NCI-H187 (cell line): ENCODE results near the gene MBLAC1.

Experiments
- DNase-seq, 2 experiments: peaks; one replicate each; lab custom pipeline; 2025; lab: John Stamatoyannopoulos, UW

MBLAC1 gene

DNA sequence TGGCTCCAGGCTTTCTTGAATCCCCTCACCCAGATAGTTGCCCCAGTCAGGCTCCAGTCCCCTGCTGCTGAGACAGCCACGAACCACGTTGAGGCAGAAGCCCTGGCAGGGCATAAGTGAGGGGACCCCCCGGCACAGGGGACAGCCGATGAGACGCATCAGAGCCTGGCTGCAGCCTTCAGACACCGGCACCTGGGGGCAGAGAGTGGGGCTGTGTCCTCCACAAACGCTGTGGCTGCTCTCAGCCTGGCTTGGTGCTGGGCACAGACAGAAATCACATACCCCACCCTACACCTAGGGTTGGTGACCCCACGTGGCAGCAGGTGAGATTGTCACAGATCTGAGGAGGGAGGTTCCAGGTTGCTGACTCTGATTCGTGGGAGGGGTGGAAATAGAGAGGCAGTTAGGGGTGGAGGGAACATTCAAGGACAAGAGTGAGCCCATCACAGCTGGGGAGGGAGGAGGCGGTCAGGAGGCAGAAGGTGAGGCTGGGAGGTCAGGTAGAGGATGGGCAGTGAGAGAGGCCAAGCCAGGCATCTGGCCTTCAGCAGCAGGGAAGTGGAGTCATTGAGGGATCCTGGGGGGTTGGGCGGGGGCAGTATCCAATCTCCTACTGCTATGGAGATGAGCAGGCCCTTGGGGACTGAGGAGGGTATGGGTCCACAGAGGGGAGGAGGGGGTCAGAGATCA, 47.2 kb downstream of the MBLAC1 start:
- DNase-seq = no peak

DNA sequence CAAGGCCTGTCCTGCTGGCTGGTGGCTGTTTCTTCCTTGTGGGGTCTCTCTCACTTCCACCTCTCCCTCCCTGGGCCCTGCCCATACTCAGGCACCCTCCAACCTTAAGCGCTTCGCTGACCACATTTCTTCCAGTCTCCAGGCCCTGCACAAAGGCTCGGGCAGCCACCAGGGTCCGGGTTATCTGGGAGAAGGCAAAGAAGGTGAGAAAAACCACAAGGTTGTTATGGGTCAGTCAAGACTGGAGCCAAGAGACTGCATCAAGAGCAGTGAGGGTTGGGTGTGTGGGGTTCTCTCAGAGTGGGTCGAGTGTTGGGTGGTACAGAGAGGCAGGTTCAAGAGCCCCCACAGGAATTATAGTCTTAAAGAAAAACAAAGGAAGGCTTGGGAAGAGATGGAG, 47.8 kb downstream of the MBLAC1 start:
- DNase-seq = no peak

DNA sequence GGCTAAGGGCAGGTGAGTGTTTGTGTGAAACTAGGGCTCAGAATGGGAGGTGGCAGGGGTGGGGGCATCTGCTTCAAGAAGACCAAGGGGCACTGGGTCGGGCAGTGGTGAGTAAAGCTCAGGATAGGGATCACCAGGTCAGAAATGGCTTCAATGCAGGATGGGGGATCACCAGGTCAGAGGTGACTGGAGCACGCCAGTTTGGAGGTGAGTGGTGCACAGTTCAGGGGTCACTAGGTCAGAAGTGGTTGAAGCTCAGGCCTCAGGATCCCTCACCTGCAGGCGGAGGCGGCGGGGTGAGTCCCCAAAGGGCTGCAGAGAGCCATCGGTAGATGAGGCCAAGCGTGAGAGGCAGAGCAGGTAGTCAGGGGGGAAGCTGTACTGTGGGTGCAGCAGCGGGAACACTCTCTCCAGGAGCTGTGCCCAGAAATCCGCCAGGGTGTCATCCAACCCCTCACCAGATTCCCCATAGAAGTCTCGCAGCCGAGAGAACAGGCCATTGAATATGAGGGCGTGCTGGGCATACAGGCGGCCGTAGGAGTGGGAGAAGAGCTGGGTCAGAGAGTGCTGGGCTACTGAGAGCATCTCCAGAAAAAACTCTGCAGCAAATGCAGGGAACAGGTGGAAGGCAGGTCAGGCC, 48.6 kb downstream of the MBLAC1 start:
- no peak for DNase-seq

DNA sequence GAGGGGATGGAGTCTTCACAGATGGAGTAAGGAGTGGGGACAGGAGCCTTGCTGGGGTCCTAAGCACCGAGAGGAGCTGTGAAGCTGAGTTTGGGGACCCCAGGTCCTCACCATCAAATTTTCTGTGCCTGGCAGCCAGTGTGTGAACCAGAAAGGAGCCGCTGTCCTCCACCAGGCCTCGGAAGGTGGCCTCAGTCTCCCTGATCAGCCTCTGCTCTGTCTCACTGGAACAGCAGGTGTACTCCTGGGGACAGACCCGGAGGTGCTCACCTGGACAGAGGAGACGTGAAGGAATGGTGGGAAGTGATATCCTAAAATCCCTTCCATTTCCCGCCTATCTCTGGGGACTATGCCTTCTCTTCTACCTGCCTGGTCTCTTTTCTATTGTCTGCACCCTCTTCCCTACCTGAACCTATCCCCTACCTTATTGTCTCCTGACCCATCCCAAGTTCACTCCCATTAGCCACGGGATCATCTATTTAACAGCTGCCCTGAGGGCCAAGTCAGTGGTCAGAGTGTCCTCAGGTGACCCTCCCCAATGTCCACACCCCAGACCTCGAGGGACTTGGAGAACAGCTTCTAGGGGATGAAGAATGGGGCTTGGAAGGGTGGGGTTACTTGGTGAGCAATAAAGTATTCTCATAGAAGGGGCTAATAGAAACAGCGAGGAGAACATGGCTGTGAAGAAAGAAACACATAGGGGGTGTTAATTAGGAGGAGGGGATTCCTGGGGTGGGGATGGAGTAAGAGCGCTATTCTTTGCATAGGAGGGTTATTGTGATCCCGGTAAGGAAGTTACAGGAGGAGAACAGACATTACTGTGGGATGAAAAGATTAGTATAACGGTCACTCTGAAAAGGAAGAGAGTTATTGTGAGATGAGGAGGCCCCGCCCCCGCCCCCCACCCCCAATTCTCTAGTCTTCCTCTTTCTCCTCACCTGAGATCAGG, 49.6 kb downstream of the MBLAC1 start:
- no peak for DNase-seq

DNA sequence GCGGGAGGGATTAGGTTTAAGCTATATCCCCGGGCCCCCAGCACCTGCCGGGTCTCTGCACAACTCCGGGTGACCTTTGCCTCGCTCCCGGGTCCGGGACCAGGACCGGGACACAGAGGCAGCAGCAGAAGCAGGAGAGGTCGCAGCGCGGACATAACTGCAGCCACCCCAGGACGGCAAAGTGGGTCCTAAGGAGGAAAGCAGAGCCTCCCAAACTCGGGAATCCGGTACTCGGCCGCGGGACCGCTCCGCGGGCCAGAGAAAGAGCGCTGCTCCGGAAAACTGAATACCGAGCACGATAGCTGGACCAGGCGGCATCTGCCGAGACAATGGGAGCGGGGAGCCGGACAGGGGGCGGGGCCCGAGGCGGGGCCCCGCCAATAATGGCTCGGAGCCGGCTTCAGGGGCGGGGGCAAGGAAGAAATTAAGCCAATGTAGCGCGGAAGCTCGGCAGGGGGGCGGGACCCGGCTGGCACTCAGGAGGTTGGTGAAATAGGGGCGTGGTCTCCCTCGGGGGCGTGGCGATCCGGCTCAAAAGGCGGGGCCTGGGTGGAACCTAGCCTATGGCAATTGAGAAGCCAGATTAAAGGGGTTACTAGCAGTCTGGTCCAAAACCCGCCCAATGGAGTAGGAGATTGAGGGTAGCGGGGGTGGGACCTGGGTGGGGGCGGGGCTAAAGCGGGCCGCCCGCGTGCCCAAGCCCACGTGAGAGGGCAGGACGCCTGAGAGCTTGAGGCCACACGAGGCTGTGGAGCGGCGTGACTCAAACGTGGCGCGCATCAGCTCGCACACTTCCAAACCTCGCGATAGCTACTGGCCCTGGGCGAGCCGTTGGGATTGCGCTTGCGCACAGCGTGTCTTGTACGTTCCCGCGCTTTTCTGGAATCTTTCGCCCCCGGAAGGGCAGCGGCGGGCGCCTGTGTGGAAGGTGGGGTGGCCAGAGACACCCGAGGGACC, 50.6 kb downstream of the MBLAC1 start, which contains the start of the genes GPC2 and STAG3:
Gene GPC2 (minus strand): TSS at position 337 of the 957 bp plus-strand sequence. CDS start 182 bp downstream, at position 155.
Gene STAG3 (plus strand): TSS at position 874 of the 957 bp plus-strand sequence. CDS start 2,639 bp downstream, outside the sequence.
- DNase-seq = peak; percentile 99
